ENCODE results near the gene FBP1.
"Not testable (repeated sequence)": the region's sequence is repeated elsewhere in the genome, so short reads cannot be mapped to it uniquely, and the experiment has no call there.

FBP1 gene

DNA sequence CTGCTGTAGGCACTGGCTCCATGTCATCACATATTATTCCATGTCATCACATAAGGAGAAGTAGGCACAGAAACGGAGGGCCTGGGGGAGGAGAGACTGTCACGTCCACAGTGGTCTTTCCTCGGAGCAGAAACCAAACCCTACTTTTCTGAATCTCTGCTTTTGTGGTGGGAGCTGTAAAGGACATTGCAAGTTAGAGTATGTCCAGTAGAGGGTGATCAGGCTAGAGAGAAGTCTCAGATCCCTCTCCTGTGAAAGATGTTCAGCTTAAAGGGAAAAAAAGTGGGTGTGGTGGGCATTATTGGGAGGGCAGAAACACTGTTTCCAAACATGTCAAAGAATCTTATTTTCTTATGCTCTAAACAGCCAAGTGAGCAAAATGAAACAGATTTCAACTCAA, 26.3 kb downstream of the FBP1 start:
- DNase-seq (ENCODE audit: low read depth in 2 of 2), result no peak

DNA sequence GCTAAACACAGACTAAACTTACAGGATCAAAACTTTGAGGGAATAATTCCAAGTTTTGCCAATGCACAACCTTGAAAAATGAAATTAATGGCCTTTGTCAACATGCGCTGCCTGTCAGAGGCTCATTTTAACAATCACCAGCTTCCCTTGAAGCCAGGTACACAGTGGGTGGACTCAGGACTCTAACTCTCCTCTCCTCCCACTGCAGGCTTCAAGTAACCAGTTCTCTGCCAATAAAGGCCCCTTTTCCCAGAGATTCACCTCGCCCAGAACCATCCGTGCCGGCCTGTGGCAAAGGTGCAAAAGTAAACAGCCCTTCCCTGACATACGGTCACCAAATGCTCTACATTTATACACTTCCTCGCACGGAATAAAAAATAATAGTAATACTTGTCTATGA, 27.2 kb downstream of the FBP1 start:
- no peak for DNase-seq (ENCODE audit: low read depth in 2 of 2)

DNA sequence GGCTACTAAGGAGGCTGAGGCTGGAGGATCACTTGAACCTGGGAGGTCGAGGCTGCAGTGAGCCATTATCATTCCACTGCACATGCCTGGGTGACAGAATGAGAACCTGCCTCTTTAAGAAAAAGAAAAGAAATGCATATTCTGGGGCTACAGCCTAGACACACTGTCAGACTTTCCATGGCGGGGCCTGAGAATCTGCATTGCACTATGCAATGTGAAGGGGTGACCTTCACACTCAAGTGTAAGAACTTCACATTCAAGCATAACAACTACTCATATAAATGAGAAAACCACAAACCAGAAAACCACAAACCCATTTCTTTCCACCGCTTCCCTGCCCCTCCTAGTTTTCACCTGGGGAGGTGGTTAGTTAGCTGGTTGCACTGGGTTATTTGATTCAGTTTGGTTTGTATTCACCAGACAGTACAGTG, 27.7 kb downstream of the FBP1 start:
- peak; percentile 2 to 29 for DNase-seq (ENCODE audit: low read depth in 2 of 2)

DNA sequence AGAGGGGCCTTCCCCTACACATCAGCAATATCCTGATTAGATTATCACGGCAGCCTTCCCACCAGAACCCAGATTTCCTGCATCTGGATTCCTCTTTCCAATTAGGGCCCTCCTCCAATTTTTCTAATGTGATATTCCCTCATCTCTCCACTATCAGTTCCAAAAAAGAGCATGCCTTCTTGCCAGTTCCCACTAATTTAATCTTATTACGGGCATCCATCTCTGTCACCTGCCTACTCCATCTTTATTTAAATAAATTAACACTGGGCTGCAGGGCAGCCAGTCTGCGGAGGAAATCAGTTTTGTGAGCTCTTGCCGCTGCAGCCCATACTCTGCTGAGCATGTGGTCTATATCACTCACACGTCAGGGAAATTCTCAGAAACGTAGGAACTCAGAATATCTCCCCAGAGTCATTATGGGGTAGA, 29.1 kb downstream of the FBP1 start:
- no peak for DNase-seq (ENCODE audit: low read depth in 2 of 2)

DNA sequence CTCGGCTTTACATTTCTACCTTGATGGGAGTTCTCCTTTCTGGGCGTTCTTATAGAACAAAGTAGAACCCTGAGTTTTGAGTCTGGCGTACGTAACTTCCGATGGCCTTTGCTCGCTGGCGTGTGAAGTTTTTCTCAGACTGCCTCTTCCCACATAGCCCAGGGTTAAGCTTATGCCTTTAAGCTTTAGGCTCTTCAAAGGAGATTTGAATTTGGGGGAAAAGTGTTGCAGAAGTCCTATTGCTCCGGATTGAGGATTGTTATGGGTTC, 32.0 kb downstream of the FBP1 start:
- no peak for DNase-seq (ENCODE audit: low read depth in 2 of 2)

DNA sequence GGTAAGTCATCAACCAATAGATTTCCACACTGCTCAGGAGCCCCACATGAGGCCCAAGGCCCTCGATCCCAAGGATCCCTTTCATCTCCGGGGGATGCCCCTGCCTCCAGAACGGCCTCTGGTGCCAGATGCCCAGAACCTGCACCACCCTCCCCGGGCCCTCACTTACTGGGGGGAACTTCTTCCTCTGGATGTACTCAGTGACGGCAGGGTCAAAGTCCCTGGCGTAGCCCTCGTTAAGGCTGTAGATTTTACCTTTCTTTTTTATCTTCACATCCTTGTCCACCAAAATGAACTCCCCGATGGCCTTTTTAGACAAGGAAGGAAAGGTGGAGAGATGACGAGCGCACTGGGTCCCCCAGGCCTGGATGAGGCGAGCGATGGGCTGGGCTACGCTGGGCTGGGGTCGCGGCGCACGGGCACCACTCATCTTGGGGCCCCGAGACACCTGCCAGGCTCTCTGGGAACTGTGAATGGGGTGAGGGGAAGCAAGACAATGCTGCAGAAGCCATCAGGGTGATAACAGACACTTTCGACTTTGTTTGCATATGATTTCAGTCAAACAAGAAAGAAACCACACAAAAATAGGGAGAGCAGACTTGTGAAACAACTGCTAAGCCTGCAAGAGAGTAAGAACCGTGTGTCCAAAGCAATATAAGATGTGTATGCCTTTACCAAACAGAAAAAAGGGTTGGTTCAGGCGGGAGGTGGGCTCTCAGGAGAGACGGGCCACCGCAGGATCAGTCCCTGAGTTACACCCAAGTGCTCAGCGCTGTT, 32.5 kb downstream of the FBP1 start:
- no peak for DNase-seq (ENCODE audit: low read depth in 2 of 2)

DNA sequence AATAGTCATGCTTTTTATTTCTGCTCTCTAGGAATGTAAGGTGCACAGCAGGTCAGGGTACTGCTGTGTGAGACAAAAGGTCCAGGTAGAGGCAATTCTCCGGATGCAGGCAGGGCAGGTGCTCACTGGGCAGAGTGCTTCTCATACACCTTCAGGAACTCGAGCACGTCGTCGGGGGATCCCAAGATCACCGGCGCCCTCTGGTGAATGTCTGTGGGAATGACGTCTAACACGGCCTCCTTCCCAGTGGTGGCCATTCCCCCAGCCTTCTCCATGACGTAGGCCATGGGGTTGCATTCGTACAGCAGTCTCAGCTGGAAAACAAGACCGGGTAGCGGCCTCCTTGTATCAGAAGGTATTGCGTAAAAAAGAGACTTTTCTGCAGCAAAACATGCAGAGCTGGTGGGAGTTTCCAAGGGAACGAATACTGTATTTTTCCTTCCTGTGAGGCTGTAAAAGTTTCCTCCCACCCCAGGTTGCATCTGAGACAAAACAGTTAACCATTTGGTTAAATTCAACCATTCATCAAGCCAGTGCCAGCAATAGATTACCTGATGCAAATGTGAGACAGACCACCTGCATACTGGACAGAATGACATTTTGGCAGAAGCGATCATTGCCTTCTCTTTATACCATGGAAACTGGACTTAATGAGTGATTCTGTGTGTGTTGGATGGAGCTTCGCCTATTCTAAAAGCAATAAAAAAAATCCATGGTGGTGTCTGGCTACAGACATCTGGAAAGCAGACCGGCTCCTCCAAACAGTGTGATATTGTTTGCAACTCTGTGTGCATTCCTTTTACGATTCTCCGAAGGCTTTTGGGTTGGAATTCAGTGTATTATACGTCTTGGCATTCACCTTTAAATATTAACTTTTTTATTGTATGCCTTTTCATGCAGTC, 35.8 kb downstream of the FBP1 start:
- peak; percentile 34 to 54 for DNase-seq (ENCODE audit: low read depth in 2 of 2)

DNA sequence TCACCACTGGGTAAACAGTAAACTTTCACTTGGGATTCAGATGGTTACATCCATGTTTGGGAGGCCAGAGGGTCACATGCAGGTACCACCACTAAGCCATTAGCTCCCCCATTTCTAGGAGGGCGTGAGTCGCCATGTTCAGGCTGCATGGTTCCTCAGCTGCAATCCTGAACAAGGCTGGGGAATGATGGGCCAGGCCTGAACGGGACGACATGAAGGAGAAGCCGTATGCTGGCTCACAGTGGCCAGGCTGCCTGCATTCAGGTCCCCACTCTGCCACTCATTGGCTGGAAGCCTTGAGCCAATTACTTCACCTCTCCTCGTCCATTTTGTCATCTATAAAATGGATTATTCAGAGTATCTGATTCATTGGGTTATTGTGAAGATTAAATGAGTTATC, 36.7 kb downstream of the FBP1 start:
- DNase-seq (ENCODE audit: low read depth in 2 of 2), result no peak

DNA sequence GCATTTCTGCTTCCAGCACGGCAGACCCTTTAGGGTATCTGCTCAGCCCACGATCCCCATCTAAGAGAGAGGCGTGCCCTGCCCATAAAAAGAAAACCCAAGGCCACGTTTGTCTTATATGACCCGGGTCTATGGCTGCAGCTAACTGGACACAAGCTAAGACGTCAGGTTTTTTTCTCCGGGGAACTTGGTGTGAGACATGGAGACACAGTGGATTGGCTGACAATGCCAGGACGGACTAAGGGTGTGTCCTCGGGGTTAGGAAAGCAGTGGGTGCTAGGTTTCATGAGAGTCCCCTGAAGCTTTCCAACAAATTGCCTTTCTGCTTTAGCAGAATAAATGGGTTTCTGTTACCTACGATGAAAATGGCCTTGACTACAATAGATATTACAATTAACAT, 38.6 kb downstream of the FBP1 start:
- no peak for DNase-seq (ENCODE audit: low read depth in 2 of 2)

DNA sequence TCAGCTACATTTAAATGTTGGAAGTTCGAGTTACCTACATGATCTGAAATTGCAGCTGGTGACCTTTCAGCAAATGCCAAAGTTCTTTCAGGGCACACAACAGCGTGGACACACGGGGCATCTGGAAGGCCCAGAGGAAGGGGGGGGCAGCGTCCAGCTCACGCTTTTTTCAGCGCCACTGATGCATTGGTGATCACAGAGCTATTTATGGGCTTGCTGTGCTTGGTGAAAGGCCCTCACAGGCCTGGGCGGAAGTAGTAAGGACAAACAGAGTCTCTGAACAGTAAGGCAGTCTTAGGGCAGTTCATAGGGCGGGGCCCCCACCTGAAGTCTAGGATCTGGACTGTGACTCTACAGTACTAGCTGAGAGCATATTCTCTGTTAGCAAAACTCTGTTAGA, 39.1 kb downstream of the FBP1 start:
- DNase-seq (ENCODE audit: low read depth in 2 of 2), result no peak

DNA sequence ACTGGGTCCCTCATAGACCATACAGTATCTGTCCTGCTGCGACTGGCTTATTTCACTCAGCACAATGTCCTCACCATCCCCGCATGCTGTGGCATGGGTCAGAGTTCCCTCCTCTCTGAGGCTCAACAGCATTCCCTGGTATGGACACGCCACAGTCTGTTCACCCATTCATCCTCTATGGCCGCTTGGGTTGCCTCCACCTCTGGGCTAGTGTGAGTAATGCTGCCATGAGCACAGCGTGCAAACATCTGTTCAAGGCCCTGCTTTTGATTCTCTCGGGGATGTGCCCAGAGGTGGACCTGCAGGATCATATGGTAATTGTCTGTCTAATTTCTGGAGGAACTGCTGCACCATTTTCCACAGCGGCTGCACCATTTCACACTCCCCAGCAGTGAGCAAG, 40.2 kb downstream of the FBP1 start:
- DNase-seq (ENCODE audit: low read depth in 2 of 2), result no peak

DNA sequence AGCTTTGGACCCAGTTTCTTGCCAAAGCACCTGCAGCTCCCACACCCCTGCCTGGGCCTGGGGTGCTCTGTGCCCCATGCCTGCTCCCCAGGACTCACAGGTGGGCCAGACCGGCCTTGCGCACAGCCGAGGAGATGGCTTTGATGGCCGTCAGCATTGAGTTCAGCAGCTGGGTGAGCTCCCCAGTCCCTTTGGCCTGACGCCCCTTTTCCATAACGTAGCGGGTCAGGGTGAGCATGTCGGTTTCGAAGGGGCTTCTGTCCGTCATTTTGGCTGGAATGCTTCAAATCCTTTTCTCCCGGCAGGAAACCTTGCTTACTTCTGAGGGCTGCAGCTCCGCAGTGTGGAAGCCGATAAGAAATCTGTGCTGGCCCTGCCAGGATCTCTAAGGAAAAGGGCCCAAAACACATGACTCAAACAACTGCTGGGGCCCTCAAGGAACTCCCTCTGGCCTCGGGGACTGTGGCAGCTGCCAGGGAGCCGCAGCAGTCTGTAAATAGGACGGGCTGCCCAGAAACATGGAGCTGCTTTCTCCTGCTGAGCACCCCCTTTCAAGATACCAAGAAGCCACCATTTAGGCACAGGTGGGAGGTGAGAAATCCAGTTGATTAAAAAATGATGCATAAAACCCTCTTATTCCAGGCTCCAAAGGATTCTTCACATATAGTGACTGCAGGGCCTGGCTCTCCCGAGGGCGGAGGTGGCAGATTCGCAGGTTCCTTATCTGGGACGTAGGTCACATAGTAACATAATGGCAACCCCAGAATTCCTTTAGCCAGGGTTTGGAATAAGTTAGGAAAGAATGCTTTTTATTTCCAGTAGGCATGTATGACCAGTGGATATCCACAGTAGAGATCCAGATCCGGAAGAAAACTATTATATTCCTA, 45.6 kb downstream of the FBP1 start, which contains the start of gene FBP2:
Gene FBP2, minus strand, starts transcription at position 366 of the 887 bp plus-strand sequence. Its CDS starts 98 bp downstream, at position 268.
- DNase-seq (ENCODE audit: low read depth in 2 of 2), result no peak

DNA sequence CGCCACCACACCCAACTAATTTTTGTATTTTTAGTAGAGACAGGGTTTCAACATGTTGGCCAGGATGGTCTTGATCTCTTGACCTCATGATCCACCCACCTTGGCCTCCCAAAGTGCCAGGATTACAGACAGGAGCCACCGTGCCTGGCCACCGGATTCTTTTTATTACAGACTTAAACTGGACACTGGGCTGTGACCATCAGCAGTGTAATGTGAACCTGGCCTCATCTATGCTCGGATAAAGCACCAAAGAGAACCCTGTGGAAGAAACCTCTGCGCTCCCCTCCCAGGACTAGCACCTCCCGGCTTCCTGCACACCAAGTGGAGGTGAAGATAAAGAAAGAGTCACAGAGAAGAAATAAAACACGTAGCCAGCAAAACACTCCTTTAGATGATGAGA, 46.6 kb downstream of the FBP1 start:
- DNase-seq (ENCODE audit: low read depth in 2 of 2), result not testable (repeated sequence)

DNA sequence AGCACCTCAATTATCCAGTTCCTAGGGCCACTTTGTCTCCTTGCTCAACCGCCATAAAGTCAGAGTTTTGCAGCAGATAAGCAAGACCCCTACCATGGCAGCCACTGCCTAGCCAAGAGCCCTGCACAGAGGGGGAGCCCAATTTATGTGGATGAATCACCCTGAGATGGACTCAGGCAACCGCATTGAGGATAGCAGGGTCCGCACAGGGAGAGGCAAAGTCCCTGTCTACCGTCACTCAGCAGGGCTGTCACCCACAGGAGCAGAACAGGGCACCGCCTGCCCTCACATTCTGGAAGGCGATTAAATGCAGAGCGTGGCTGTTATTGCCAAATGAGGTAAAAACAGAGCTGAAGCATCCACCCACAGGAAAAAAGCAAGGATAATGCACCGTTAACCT, 47.4 kb downstream of the FBP1 start:
- DNase-seq (ENCODE audit: low read depth in 2 of 2), result no peak

DNA sequence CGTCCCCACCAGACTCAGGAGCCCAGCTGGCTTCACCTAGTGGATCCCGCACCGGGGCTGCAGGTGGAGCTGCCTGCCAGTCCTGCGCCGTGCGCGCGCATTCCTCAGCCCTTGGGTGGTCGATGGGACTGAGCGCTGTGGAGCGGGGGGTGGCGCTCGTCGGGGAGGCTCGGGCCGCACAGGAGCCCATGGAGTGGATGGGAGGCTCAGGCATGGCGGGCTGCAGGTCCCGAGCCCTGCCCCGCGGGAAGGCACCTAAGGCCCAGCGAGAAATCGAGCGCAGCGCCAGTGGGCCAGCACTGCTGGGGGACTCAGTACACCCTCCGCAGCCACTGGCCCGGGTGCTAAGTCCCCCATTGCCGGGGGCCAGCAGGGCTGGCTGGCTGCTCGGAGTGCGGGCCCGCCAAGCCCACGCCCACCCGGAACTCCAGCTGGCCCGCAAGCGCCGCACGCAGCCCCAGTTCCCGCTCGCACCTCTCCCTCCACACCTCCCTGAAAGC, 48.2 kb downstream of the FBP1 start:
- not testable (repeated sequence) for DNase-seq (ENCODE audit: low read depth in 2 of 2)

DNA sequence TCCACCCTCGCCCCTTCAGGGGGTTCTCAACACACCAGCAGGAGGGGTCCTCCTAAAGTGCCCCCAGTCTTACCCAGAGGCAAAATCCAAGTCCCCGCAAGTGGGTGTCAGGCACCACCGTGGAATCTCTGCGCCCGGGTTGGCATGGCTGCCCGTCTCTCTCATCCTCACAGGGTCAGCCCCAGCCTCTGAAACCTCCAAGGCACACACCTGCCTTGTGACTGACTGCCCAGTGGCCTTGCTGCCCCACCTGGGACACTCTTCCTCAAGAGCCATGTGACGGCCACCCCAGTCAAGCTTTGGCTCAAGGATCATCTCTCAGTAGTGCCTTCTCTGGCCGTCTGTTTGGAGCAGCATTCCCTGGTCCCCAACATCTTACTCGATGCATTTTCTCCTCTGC, 50.6 kb downstream of the FBP1 start:
- no peak for DNase-seq (ENCODE audit: low read depth in 2 of 2)

DNA sequence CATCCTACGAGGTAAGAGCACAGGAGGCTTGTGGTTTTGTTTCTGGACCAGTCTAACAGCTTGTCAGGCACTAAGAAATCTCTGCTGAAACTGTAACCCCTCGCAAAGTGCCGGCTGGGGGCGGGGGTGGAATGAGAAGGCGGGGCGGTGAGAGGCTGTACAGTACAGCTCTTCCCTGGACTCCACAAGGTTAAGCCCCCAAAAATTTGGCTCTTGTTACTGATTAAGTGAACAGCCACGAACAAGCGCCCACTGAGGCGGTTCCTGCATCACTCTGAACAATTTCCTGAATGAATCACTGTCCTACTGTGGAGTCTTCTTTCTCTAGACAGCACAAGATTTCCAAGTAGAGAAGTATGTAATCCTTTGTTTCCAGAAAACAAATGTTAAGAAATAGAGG, 52.5 kb downstream of the FBP1 start:
- no peak for DNase-seq (ENCODE audit: low read depth in 2 of 2)

DNA sequence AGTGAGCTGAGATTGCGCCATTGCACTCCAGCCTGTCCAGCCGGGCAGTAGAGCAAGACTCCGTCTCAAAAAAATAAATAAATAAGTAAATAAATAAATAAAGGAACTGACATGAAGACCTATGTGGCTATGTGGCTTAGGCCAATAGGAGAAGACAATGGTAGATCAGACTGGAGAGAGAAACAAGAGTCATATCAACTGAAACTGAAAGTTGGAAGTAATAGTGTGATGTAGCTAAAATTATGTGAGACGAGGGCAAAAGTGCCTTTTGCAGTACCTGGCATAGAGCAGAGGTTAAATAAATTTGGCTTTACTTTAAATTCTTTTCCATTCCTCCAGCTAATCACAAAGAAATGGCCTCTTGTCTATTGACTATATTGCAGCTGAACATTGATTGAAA, 53.0 kb downstream of the FBP1 start:
- no peak for DNase-seq (ENCODE audit: low read depth in 2 of 2)

DNA sequence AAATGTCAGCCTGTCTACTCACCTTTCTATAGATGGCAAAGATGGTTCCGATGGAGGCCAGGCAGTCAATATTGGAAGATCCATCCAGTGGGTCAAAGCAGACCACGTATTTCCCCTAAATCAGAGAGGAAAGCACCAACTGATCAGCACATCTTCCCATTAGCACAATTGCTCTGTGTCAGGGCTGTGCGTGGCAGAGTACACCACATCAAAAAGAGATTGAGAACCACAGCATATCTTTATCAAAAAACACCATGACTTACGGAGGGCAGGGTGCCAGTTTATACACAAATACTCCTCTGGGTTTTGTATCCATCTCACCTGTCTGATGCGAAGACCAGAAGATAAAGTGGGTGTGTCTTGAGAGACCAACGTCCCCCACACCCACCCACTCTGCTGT, 54.8 kb downstream of the FBP1 start:
- DNase-seq (ENCODE audit: low read depth in 2 of 2), result no peak

DNA sequence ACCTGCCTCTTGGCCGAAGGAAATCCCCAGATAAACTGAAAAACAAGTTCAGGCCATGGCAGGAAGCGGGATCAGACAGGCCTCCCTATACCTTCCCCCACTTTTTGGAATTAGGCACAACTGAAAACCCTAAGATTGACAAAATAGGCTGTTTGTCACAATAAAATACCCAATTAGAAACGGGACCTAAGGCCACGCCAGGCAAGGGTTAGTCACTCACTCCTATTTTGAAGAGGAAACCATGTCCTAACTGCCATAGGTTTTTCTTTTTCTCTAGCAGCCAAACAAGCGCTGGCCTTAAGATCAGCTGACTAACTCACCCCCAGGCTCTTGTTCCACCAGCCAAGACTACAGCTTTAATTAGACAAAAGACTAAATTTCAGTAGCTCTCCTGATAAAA, 57.6 kb downstream of the FBP1 start:
- DNase-seq (ENCODE audit: low read depth in 2 of 2), result no peak

DNA sequence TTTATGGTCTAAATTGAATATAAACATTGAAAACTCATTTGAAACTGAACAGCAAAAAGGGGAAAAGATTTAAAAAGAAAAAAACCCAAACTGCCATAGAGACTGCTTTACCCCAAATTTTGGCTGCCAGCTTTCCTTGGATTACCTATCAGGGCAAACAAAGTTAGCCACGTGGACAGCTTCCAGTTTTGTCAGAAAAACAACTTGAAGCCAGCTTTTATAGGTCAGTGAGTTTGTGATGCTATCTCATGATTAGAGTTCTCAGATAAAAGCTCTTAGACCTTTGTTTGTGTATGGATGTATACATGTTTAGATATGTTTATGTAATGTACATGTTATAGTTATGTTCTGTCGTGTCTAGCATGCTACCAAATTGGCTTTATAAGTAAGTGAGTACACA, 61.7 kb downstream of the FBP1 start:
- no peak for DNase-seq (ENCODE audit: low read depth in 2 of 2)

DNA sequence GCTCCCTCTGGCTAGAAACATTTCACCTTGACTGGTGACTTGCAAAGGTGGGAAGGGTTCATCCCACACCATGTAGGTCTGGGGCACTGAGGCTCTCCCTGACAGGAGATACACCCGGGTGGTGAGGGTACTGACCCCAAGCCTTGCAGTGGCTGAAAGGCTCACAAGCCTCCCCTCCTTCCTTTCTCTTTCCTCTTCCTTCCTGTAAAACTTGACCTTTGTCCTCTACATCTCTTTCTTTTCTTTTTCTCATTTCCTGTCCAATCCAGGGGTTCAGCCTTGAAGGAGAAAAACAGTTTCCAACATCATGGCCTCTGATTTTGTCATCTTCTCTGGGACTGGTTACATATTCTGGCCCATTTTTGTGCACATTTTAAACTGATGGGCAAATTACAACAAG, 62.3 kb downstream of the FBP1 start:
- DNase-seq (ENCODE audit: low read depth in 2 of 2), result no peak
